CD8-positive, alpha-beta memory T cell (primary cell): ENCODE results near the gene CST9L. TPM values are rescaled to one million over a fixed set of nuclear protein-coding genes. Genes with fewer than 3 reads are reported as not detected.
A peak's percentile ranks its signal among the peaks of the same experiment; 100 is the strongest.
"Not testable (repeated sequence)": the region's sequence is repeated elsewhere in the genome, so short reads cannot be mapped to it uniquely, and the experiment has no call there.

ENCODE experiments used
- CTCF ChIA-PET: fragments of 350-600 bp; sonication (Branson Sonifier 250); formaldehyde crosslinking; loops from one replicate; lab custom pipeline; 2021; ENCODE audit warnings: antibody characterized with exemption; lab: Charles Lee
- POLR2A ChIA-PET: fragments of 350-600 bp; sonication (Branson Sonifier 250); formaldehyde crosslinking; loops from one replicate; lab custom pipeline; 2021; ENCODE audit warnings: antibody characterized with exemption; lab: Charles Lee
- DNase-seq, 5 donors: peaks; one replicate each; pipeline versions ENCODE4 v3.0.0 to v3.0.0-alpha.2; 2020 to 2022; ENCODE audit warnings: mixed read lengths in 1 of 5
- H3K27ac ChIP-seq: one replicate; pipeline ENCODE4 v1.7.0; 2013; ENCODE audit warnings: low read depth, mild to moderate bottlenecking, low read length, moderate library complexity
- H3K27me3 ChIP-seq: 2 replicates; pipeline ENCODE4 v1.7.0; 2013; ENCODE audit warnings: low read length, mild to moderate bottlenecking; ENCODE audit not compliant: insufficient read depth, poor library complexity, severe bottlenecking
- H3K36me3 ChIP-seq: 2 replicates; pipeline ENCODE4 v1.7.0; 2013; ENCODE audit warnings: mild to moderate bottlenecking, low read length, moderate library complexity; ENCODE audit not compliant: insufficient read depth
- H3K4me1 ChIP-seq: 2 replicates; pipeline ENCODE4 v1.7.0; 2013; ENCODE audit warnings: mild to moderate bottlenecking, low read length, moderate library complexity; ENCODE audit not compliant: insufficient read depth
- H3K4me3 ChIP-seq: 2 replicates; pipeline ENCODE4 v1.7.0; 2013; ENCODE audit warnings: mild to moderate bottlenecking, low read length
- H3K9me3 ChIP-seq: 2 replicates; pipeline ENCODE4 v1.7.0; 2013; ENCODE audit warnings: mild to moderate bottlenecking, low read length
- H3K27ac Mint-ChIP-seq, 8 donors: one replicate each; pipeline ENCODE4 v1.8.0; 2020 to 2021; ENCODE audit warnings: mixed read lengths in 8 of 8, mild to moderate bottlenecking in 6 of 8, inconsistent platforms in 3 of 8, moderate library complexity in 3 of 8
- H3K27me3 Mint-ChIP-seq, 2 donors: one replicate each; pipeline ENCODE4 v1.8.0; 2020 to 2021; ENCODE audit warnings: mixed read lengths in 2 of 2, mild to moderate bottlenecking in 1 of 2, moderate library complexity in 1 of 2
- H3K36me3 Mint-ChIP-seq, 3 donors: one replicate each; pipeline ENCODE4 v1.8.0; 2020 to 2021; ENCODE audit warnings: mixed read lengths in 3 of 3, inconsistent platforms in 1 of 3, mild to moderate bottlenecking in 1 of 3
- H3K4me1 Mint-ChIP-seq, 3 donors: one replicate each; pipeline ENCODE4 v1.8.0; 2020 to 2021; ENCODE audit warnings: mixed read lengths in 3 of 3, inconsistent platforms in 1 of 3, mild to moderate bottlenecking in 1 of 3
- H3K4me3 Mint-ChIP-seq, 7 donors: one replicate each; pipeline ENCODE4 v1.8.0; 2020 to 2021; ENCODE audit warnings: mixed read lengths in 7 of 7, mild to moderate bottlenecking in 6 of 7, moderate library complexity in 4 of 7, inconsistent platforms in 2 of 7
- H3K9me3 Mint-ChIP-seq, 5 donors: one replicate each; pipeline ENCODE4 v1.8.0; 2020 to 2022; ENCODE audit warnings: mixed read lengths in 5 of 5, mild to moderate bottlenecking in 3 of 5, moderate library complexity in 2 of 5, inconsistent platforms in 1 of 5
- polyA plus RNA-seq: library from polyadenylated mRNA; unstranded; fragments of 300-500 nt; fragmentation: Illumina TruSeq; gene quantifications from one replicate; pipeline ENCODE4 v1.2.3, GENCODE V29; 2021
- total RNA-seq, 2 experiments: library from RNA; stranded (reverse); gene quantifications; one replicate each; pipeline ENCODE4 v1.2.3, GENCODE V29; 2021

Gene CST9L
- total and polyA plus RNA-seq, 3 experiments from 2014 or later: not detected

- POLR2A ChIA-PET: no interaction called here
- peaks cover 0 to 6% (median 4%) of the 10 kb centered on the region in 5 donors for H3K9me3 Mint-ChIP-seq
- Histone ChIP-seq H3K4me3 (no peak overlapping the region), H3K4me1 (no peaks in the 10 kb centered on the region), H3K9me3 (no peaks in the 10 kb centered on the region), H3K27me3 (no peaks in the 10 kb centered on the region), H3K36me3 (no peaks in the 10 kb centered on the region), H3K27ac (no peak overlapping the region)
- H3K4me3 Mint-ChIP-seq: no peak overlapping the region
- H3K4me1 Mint-ChIP-seq: peaks cover 0 to 3% (median 0%) of the 10 kb centered on the region in 3 donors
- peaks cover 0 to 4% (median 0%) of the 10 kb centered on the region in 3 donors for H3K36me3 Mint-ChIP-seq
- CTCF ChIA-PET: no interaction called here
- no peak for DNase-seq
- no peak overlapping the region for H3K27ac Mint-ChIP-seq
- H3K27me3 Mint-ChIP-seq: peaks cover 12 to 53% of the 10 kb centered on the region in 2 donors
These were observed 16.3 kb upstream of the CST9L start for GRCh38 chr20:23584434-23585199.

- ChIA-PET POLR2A (no interaction called here), CTCF (no interaction called here)
- H3K4me3 Mint-ChIP-seq: no peak overlapping the region
- Histone ChIP-seq H3K27me3 (no peaks in the 10 kb centered on the region), H3K4me1 (no peaks in the 10 kb centered on the region), H3K27ac (no peak overlapping the region), H3K9me3 (no peaks in the 10 kb centered on the region), H3K36me3 (no peaks in the 10 kb centered on the region), H3K4me3 (no peak overlapping the region)
- no peak overlapping the region for H3K27ac Mint-ChIP-seq
- peaks cover 0 to 4% (median 0%) of the 10 kb centered on the region in 3 donors for H3K36me3 Mint-ChIP-seq
- no peak for DNase-seq
- H3K4me1 Mint-ChIP-seq: no peaks in the 10 kb centered on the region
- peaks cover 0 to 6% (median 4%) of the 10 kb centered on the region in 5 donors for H3K9me3 Mint-ChIP-seq
- peaks cover 12 to 50% of the 10 kb centered on the region in 2 donors for H3K27me3 Mint-ChIP-seq
These were observed 15.2 kb upstream of the CST9L start for GRCh38 chr20:23583526-23583925.

GRCh38 chr20:23582293-23582692, 14.0 kb upstream of the CST9L start:
- H3K36me3 Mint-ChIP-seq: peaks cover 0 to 4% (median 0%) of the 10 kb centered on the region in 3 donors
- no peak for DNase-seq
- H3K4me1 ChIP-seq: no peaks in the 10 kb centered on the region
- H3K4me1 Mint-ChIP-seq: no peaks in the 10 kb centered on the region
- H3K27me3 ChIP-seq: no peaks in the 10 kb centered on the region
- peaks cover 0 to 6% (median 0%) of the 10 kb centered on the region in 5 donors for H3K9me3 Mint-ChIP-seq
- POLR2A ChIA-PET: no interaction called here
- H3K9me3 ChIP-seq: no peaks in the 10 kb centered on the region
- no peak overlapping the region for H3K27ac ChIP-seq
- no peak overlapping the region for H3K27ac Mint-ChIP-seq
- CTCF ChIA-PET: no interaction called here
- peaks cover 12 to 41% of the 10 kb centered on the region in 2 donors for H3K27me3 Mint-ChIP-seq
- no peak overlapping the region for H3K4me3 Mint-ChIP-seq
- H3K4me3 ChIP-seq: no peak overlapping the region
- H3K36me3 ChIP-seq: no peaks in the 10 kb centered on the region

- H3K27me3 Mint-ChIP-seq: peaks cover 12 to 38% of the 10 kb centered on the region in 2 donors
- H3K27me3 ChIP-seq, POLR2A ChIA-PET, H3K36me3 ChIP-seq, H3K9me3 Mint-ChIP-seq, H3K27ac Mint-ChIP-seq, H3K4me1 ChIP-seq, H3K4me3 Mint-ChIP-seq, H3K4me3 ChIP-seq, H3K9me3 ChIP-seq, CTCF ChIA-PET, H3K27ac ChIP-seq, H3K4me1 Mint-ChIP-seq, DNase-seq, H3K36me3 Mint-ChIP-seq: not testable (repeated sequence)
These were observed 13.5 kb upstream of the CST9L start for GRCh38 chr20:23581833-23582232.

- Mint-ChIP-seq H3K9me3 (peaks cover 0 to 2% (median 0%) of the 10 kb centered on the region in 5 donors), H3K4me1 (no peaks in the 10 kb centered on the region), H3K36me3 (no peaks in the 10 kb centered on the region), H3K27me3 (peaks cover 0 to 15% of the 10 kb centered on the region in 2 donors), H3K27ac (no peak overlapping the region), H3K4me3 (no peak overlapping the region)
- Histone ChIP-seq H3K4me3 (no peak overlapping the region), H3K9me3 (no peaks in the 10 kb centered on the region), H3K27ac (no peak overlapping the region), H3K27me3 (no peaks in the 10 kb centered on the region), H3K4me1 (no peaks in the 10 kb centered on the region), H3K36me3 (no peaks in the 10 kb centered on the region)
- DNase-seq: no peak
- POLR2A ChIA-PET: no interaction called here
- CTCF ChIA-PET: no interaction called here
These were observed 6.7 kb upstream of the CST9L start for GRCh38 chr20:23574977-23575376.

- POLR2A ChIA-PET: no interaction called here
- no peak overlapping the region for H3K4me3 Mint-ChIP-seq
- H3K27ac Mint-ChIP-seq: no peak overlapping the region
- Histone ChIP-seq H3K4me1 (no peaks in the 10 kb centered on the region), H3K4me3 (no peak overlapping the region), H3K27me3 (no peaks in the 10 kb centered on the region), H3K9me3 (no peaks in the 10 kb centered on the region), H3K36me3 (no peaks in the 10 kb centered on the region), H3K27ac (no peak overlapping the region)
- H3K9me3 Mint-ChIP-seq: no peaks in the 10 kb centered on the region
- peaks cover 0 to 2% (median 0%) of the 10 kb centered on the region in 3 donors for H3K4me1 Mint-ChIP-seq
- peaks cover 5 to 19% of the 10 kb centered on the region in 2 donors for H3K27me3 Mint-ChIP-seq
- no peaks in the 10 kb centered on the region for H3K36me3 Mint-ChIP-seq
- CTCF ChIA-PET: no interaction called here
- no peak for DNase-seq
These were observed 2.0 kb upstream of the CST9L start for GRCh38 chr20:23570178-23570760.

- Mint-ChIP-seq H3K27ac (peak overlapping the region in 1 of 8 donors; percentile 39), H3K4me1 (peaks cover 0 to 2% (median 0%) of the 10 kb centered on the region in 3 donors), H3K4me3 (no peak overlapping the region), H3K36me3 (no peaks in the 10 kb centered on the region), H3K27me3 (peaks cover 5 to 18% of the 10 kb centered on the region in 2 donors), H3K9me3 (no peaks in the 10 kb centered on the region)
- POLR2A ChIA-PET: no interaction called here
- Histone ChIP-seq H3K27me3 (no peaks in the 10 kb centered on the region), H3K9me3 (no peaks in the 10 kb centered on the region), H3K4me1 (no peaks in the 10 kb centered on the region), H3K36me3 (no peaks in the 10 kb centered on the region), H3K27ac (no peak overlapping the region), H3K4me3 (no peak overlapping the region)
- no peak for DNase-seq
- CTCF ChIA-PET: no interaction called here
These were observed 1.3 kb upstream of the CST9L start for GRCh38 chr20:23569570-23569969.

- no peak for DNase-seq
- H3K27me3 ChIP-seq: no peaks in the 10 kb centered on the region
- ChIA-PET CTCF (no interaction called here), POLR2A (no interaction called here)
- Mint-ChIP-seq H3K27me3 (peaks cover 5 to 18% of the 10 kb centered on the region in 2 donors), H3K36me3 (no peaks in the 10 kb centered on the region), H3K27ac (no peak overlapping the region), H3K4me3 (no peak overlapping the region), H3K9me3 (peaks cover 0 to 2% (median 0%) of the 10 kb centered on the region in 5 donors), H3K4me1 (peaks cover 0 to 2% (median 0%) of the 10 kb centered on the region in 3 donors)
- H3K9me3 ChIP-seq: no peaks in the 10 kb centered on the region
- H3K36me3 ChIP-seq: no peaks in the 10 kb centered on the region
- no peak overlapping the region for H3K4me3 ChIP-seq
- H3K27ac ChIP-seq: no peak overlapping the region
- no peaks in the 10 kb centered on the region for H3K4me1 ChIP-seq
These were observed 667 bp upstream of the CST9L start for GRCh38 chr20:23568971-23569330.
